HG03135 (cell line): ENCODE measurements around the gene INPP4B.

ENCODE experiments used
- ATAC-seq: cut with Tn5 transposase; IDR thresholded peaks from one replicate; pipeline ENCODE4 v1.9.1; 2021; ENCODE audit warnings: mild to moderate bottlenecking, moderate library complexity; ENCODE audit not compliant: unreplicated experiment

Gene INPP4B

DNA sequence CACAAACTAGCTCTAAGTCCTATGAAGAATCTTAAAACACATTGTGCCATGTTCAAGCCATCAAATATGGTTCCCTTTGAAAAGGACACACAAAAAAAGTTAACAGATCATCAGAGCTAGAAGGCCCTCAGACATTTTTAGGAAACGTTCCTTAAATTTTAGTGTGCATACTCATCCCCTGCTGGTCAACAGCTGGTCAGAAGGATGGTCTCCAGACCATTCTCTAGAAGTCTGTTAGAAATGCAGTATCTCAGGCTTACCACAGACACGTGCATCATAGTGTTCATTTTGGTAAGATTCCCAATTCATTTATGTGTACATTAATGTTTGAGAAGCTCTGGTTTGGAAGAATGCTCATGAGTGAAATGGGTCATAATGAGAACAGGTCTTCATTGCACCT, 523.1 kb downstream of the INPP4B start:
- no peak for ATAC-seq

DNA sequence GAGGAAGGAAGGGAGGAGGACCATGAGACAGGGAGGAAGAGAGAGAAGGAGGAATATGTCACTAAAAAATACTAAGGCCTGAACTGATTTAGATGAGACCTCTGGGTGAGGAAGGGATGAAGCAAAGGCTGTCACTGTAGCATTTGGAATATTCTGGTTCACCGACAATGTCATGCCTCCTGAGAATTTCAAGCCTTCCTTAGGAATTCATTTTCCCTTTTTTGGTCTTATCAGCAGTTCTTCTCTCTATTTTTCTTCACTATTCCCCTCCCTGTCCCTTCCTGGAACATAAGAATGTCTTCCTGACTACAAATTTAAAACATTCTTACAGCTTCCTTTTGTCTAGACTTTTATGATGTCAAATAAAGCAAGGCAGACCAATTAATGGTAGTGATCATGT, 527.8 kb downstream of the INPP4B start:
- no peak for ATAC-seq

DNA sequence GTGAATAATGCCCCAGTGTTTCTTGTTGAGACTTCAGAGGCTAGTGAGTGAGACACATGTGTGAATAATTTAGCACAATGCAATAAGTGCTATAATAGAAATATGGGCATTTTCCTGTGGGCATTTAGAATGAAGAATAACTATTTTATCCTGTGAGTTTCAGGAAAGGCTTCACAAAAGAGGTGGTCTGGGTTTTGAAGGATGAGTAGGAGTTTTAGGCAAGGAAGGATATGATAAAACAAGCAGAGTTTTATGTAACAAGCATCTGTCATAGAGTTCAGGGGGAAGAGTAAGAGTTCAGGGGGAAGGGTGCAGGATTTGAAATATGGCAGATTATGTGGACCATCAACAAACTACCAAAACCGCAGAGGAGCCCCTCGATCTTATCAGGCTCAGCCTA, 529.2 kb downstream of the INPP4B start:
- ATAC-seq = no peak

DNA sequence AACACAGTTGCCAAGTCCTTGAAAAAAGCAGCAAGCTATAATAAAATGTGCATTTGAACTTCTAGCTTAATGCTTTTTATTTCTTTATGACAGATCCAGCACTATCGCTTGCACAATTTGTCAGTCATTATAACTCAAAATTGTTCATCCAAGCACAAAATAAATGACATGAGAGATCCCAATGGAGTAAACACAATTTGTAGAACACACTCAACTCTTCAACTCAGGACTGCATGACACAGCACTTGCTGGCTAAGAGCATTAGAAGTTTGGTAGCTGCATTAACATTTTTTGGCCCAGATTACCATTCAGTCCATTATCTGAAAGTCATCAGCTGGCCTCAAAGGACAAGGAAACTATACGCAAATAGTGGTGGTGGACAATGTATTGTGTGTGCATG, 530.1 kb downstream of the INPP4B start:
- no peak for ATAC-seq

DNA sequence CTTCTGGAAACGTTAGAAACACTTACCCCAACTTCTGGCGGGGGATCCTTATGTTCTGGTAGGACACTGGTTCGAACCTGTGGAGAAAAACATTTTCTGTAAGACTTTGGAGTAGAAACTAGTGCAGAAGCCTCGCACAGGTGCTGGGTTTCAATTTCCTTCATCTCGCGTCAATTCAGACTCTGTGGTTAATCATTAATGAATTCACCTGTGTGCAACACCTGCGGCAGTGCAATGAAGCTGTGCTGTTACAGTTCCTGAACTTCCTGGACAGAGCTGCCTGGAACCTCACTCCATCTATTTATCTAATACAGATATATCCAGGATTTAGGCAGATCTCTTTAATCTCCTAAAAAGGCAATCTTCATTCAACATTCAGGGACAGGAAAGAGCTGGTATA, 531.4 kb downstream of the INPP4B start:
- ATAC-seq = no peak

DNA sequence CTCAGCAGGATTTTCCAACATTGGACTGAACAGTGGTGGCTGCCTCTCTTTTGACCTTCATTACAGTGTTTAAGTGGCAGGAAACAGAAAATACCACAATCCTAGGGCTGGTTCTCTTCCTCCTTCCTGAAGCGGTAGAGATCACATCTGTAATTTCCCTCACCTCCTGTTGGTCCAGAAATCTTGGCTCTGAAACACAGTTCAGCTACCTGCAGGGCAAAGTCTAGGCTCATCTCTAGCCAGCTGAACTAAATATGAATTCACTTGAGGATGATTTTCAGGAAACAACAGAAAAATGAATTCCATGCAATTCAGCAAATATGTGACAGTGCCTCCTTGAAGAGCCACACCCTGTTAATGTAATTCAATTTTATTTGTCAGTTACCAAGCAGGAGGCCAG, 531.9 kb downstream of the INPP4B start:
- ATAC-seq = no peak

DNA sequence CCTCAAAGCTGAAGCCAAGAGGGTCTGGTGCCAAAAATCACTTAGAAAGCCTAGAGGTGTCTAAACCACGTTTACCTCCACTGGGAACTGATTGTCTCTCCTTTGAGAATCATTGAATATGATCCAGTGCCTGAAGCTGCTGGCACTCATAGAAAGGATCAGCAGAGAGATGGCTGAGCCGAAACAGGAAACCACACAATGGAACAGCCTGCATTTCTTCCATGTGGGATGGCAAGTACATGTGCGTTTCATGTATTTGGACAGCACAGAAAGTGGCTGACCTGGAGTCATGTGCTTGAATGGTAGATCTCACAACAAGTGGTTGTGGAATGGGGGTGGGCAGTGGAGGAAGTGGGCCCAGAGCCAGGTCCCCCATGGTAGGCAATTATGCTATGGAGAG, 533.7 kb downstream of the INPP4B start:
- no peak for ATAC-seq

DNA sequence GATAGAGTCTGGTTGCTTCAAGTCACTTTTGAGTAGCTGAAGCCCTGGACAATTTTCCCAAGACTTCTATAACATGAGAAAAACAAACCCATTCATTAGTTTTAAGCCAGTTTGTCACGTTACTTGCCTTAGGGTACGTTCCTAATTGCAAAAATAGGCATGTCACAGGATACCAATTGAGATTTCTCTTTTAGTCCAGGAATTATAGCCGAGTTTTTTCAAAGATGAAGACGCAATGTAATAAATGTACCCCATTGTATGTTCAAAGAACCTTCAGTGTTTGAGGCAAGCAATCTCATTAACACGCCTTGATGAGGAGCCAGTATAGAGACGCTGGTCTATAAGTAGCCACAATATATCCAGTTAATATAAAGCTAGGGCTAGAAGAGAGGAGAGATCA, 534.2 kb downstream of the INPP4B start:
- no peak for ATAC-seq

DNA sequence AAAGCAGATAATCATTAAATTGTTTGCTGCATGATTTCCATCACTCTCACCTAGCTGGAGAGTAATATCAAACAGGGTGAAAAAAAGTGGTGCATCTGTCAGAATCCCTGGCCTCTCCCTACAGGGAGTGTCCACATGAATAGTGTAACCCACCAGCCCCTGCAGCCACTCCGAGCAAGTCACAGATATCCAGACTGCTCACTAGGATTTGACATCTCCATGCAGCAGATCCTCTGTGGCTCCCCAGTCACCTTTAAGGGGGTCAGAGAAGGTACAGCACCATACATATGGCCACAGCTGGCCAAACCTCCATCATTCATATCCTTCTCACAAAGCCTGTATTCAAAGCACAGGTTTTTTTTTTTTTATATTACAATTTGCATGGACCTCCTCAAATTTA, 536.3 kb downstream of the INPP4B start:
- ATAC-seq = no peak

DNA sequence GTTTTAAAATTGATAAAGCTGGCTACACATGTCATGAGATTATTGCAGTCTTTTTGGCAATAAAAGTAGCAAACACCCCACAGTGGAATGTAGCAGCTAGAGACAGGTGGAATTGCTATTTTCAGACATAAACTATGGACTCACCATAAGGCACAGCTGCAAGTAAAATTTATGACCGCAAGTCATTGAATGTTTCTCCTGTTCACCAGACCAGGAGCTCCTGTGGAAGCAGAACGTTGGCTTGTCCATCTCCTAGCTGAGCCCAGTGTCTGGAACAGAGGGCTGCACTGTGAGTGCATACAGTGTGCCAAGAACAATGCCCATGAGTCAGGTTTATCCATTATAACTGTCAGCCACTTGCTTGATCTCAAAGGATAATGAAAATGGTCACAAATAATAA, 538.2 kb downstream of the INPP4B start:
- ATAC-seq = no peak

DNA sequence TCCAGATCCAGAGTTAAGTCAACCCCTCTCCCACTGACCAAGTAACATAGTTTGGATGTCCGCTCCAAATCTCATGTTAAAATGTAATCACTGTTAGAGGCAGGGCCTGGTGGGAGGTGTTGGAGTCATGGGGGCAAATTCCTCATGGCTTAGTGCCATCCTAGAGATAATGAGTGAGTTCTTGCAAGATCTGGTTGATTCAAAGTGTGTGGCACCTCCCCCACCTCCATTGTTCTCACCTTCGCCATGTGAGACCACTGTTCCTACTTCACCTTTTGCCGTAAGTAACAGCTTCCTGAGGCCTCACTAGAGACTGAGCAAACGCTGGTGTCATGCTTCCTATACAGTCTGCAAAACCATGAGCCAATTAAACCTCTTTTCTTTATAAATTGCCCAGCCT, 548.8 kb downstream of the INPP4B start:
- ATAC-seq = no peak

DNA sequence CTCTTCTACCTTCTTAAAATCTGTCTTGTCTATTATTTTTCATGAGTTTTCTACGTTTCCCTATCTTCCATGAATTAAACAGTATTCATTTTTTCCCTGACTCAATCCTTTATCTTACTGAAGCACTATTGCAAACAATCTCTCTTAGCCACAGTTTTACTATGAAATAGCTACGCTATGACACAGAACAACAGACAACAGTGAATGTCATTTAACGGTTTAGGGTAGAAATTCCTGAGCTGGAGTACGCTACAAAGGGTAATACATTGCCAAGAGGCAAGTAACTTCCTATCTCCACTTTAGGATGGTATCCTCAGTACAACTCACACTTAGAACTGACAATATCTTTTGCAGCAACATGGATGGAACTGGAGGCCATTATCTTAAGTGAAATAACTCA, 552.6 kb downstream of the INPP4B start:
- ATAC-seq = no peak

DNA sequence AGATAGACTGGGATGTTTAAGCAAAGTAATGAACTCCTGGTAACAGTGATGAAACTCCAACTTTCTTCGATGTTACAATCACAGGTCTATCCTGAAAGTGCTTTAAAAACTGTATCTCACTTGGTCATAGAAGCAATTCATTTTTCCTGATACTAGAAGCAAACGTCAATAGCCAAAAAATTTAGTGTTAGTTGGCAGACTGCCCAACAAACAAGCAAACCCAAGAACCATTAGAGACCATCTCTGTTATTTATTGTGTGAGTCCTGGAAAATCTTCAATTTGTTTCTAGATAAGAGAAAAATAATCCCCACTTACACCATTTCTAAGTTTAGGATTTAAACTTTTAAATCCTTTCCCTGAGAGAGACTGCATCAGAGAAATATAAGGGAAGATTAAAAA, 553.9 kb downstream of the INPP4B start:
- ATAC-seq = no peak

DNA sequence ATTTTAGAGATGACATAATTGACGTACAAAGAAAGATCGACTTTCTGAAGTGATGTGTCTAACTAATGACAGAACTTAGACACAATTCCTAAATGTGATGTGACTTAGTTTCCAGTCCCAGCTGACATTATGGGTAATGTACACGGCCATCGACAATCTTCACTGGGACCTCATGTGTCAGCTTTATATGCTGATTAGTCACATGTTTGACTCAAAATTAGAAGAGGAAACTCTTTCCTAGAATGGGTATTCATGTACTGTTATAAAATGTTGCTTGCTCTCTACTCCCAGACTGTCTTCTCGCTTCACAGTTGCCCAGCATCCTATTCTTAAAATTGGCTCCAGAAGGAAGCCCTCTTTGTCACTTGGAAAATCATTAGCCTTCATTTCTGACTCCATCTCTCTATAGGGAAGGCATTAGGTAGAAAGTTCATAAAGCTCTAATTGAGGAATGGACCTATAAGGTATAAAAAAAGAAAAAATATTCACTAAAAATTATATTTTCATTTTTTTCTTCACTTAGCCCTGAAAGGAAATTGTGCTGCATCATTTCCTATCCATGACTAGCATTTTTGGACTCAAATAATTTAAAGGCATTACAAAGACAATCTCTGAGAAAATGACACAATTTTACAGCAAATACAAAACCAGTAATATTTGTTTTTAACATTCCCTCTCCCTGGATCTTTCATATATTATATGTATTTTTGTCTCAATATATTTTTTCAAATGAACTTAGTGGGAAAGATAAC, 554.6 kb downstream of the INPP4B start:
- ATAC-seq = no peak

DNA sequence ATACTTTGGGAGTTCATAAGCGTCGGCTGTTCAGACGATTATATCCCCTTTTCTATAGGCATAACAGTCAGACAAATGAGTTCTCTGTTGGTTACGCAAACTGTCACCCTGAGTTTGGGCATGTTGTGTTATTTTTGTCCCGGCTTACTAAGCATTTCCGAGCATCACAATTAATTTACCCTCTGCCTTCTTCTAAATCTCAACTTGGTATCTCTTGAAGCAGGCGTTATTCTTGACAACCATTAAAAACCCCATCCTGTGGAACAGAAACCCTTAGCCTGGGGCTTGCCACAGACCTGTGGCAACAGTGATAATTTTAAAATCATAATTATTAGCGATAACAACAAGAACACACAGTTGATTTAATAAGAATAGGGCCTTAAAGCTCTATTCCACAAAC, 558.7 kb downstream of the INPP4B start:
- no peak for ATAC-seq

DNA sequence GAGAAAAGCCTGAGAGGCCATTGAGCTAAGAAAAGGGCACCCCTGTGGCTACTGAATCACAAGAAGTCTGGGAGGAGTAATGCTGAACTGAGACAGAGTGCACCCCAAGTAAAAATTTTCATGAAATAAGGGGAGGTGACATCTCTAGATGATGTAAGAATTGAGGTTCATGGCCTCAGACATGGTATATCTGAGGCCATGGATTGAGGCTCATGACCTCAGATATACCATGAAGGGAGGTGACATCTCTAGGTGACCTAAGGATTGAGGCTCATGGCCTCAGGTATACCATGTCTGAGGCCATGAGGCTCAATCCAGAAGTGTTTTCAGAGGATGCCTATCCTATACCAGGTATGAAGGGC, 560.9 kb downstream of the INPP4B start:
- ATAC-seq = no peak

DNA sequence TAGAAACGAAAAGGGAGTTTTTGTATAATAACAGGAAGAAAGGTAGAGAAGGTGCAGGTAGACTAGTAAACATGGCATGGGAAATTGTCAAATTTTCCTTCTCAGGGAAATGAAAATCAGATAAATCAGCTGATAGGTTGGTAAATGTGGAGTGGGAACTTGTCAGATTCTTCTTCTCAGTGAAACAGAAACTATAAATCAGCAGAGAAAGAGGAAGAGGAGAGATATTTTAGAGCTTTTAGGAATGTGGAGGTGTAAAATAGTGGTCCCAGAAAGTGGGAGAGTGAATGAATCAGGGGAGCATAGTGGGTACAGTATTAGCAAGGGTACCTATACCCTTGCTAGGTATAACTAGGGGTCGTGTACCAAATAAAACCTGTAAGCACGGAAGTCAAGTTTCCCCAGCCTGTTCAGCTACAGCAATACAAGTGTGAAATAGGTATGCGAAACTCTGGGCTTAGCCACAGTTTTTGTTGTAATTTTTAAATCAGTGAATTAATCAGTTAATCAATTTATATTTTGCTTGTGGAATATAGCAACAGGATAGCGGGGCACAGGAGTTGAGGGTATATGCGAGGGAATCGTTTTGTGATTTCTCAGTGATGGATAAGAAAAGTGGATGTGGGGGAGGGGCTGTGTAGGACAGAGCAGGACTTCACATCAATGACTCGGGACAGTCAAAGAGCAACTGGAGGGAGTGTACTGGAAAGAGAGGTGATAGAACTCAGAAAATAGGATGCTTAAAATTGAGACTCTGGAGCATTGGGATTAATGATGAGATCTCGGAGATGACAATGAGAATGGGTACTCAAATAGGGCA, 561.5 kb downstream of the INPP4B start:
- ATAC-seq = no peak

DNA sequence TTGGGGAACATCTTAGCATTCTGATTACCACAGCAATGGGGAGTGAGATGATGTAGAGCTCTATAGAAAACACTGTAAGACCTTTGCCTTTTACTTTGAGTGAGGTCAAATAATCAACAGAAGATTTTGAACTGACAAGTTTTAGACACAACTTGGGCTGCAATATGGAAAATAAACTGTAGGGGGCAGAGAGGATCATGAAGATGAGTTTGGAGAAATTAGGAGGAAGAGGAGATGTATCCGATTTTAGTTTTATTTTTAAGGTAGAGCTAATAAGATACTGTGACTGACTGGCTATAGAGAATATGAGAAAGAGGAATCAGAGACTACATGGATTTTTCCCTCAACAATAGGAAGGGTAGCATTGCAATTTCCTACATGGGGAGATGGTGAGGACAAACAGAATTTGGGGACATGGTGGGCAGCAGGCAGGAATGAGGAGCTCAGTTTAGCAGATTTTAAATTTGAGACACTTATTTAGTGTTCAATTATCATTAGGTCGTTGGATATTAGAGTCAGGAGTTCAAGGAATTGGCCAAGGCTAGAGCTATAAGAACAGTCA, 563.1 kb downstream of the INPP4B start:
- no peak for ATAC-seq

DNA sequence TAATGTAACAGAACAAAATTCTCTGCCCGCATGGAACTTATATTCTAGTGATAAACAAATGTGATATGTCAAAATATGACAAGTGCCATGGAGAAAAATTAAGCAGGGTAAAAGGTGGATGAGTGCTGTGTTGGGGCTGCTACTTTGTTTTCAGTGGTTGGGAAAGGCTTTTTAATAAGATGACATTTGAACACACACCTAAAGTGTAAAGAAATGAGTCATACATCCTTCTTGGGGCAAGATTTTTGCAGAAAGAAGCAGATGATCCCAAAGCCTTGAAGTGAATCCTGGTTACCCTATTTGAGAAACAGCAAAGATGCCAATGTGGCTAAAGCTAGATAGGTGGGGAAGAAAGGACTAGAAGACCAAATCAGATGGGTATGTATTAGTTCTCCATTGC, 564.1 kb downstream of the INPP4B start:
- no peak for ATAC-seq

DNA sequence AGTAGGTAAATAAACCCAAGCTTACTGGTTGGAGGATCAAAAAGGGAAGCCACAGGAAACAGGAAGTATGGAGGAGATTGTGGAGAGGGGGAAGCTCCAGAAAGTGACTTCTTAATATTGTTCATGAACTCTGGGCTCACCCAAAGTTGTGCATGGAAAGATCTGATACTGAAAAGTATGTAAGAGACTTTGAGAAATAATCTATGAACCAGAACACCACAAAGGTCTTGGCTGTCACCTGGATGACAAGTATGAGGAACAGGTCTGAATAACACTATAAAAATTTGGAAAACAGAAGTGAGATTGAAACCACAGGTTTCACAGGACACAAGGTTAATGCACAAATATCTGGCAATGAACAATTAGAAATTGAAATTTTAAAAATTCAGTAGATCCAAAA, 567.4 kb downstream of the INPP4B start:
- no peak for ATAC-seq

DNA sequence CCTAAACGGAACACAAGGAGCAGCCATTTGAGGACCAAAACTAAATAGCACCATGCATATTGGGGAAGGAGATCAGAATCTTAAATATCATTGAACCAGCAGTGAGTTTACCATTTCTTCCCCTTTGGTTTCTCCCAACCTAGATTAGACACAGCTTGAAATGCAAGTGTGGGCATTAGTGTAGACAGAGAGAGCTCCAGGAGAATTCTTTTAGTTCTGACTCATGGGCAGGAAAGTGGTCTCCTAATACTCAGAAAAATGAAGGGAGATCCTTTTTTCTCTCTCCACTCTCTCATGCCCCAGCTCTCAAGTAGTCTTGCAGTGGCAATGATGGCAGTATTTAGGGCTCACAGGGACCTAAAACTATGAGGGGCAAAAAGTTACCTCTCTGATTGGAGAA, 567.9 kb downstream of the INPP4B start:
- ATAC-seq = no peak

DNA sequence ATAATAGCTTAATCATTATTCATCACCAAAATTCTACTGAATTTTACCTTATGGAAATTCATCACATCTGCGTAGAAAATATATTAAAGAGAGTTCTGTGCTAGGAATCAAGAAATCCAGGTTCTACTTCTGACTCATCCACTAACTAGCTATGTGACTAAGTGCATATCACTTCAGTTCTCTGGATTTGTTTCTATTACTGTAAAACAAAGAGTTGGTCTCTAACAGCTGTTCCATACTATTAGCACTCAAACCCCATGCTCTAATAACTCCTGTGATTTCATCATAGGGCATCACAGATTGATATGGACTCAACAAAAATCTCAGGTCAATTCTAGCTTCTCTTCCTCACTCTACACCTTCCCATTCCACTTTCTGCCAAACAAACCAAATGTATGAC, 572.0 kb downstream of the INPP4B start:
- ATAC-seq = no peak
